ENCODE measurements around the gene UTF1.

DNA sequence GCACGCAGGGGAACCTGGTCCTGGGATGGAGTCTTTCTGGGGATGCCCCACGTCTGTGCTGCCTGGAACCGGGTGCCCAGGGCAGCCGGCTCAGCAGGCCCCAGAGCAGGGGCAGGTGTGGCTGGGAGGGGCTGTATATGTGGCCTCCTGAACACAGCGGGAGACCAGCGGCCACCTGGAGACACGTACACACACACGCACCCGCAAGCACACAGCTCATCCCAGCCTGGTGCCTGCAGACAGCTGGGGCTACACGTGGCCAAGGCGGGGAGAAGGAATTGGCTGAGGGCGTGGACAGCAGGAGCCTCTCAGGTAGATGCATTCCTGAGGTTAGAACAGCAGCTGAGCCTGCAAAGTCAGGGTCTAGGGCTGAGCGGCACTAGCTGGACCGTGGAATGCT, 32.7 kb downstream of the UTF1 start:
- TF ChIP-seq, protein P1, sequence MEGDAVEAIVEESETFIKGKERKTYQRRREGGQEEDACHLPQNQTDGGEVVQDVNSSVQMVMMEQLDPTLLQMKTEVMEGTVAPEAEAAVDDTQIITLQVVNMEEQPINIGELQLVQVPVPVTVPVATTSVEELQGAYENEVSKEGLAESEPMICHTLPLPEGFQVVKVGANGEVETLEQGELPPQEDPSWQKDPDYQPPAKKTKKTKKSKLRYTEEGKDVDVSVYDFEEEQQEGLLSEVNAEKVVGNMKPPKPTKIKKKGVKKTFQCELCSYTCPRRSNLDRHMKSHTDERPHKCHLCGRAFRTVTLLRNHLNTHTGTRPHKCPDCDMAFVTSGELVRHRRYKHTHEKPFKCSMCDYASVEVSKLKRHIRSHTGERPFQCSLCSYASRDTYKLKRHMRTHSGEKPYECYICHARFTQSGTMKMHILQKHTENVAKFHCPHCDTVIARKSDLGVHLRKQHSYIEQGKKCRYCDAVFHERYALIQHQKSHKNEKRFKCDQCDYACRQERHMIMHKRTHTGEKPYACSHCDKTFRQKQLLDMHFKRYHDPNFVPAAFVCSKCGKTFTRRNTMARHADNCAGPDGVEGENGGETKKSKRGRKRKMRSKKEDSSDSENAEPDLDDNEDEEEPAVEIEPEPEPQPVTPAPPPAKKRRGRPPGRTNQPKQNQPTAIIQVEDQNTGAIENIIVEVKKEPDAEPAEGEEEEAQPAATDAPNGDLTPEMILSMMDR (IDR thresholded peaks at IDR 0.05 in 2 of 3, conservative IDR thresholded peaks at IDR 0.05 in 1 of 3; ENCODE audit: insufficient read depth in 2 of 3, low read depth in 1 of 3, low read length in 3 of 3): no peak
- TF ChIP-seq POLR2AphosphoS5 (IDR thresholded peaks at IDR 0.05; ENCODE audit: control insufficient read depth, insufficient read depth, low read depth, low read length): no peak
- no peak for TF ChIP-seq ADNP (tag; IDR thresholded peaks at IDR 0.05)
- no peak for TF ChIP-seq GTF2E2 (tag; IDR thresholded peaks at IDR 0.05)
- TF ChIP-seq KLF16 (IDR thresholded peaks at IDR 0.05): no peak
- TF ChIP-seq POLR2AphosphoS2 (IDR thresholded peaks at IDR 0.05; ENCODE audit: low read length): no peak
- TF ChIP-seq ZBTB7A (IDR thresholded peaks at IDR 0.05; ENCODE audit: borderline replicate concordance, control insufficient read depth, low read depth, low read length): no peak
- TF ChIP-seq RAD21 (CRISPR knock-in tag; conservative IDR thresholded peaks at IDR 0.05 in 1 of 2, IDR thresholded peaks at IDR 0.05 in 1 of 2): no peak
- no peak for TF ChIP-seq SIX5 (IDR thresholded peaks at IDR 0.05; ENCODE audit: borderline replicate concordance in 1 of 2, insufficient read depth in 1 of 2, low read depth in 1 of 2, low read length in 2 of 2)
- no peak for TF ChIP-seq TAF1 (IDR thresholded peaks at IDR 0.05; ENCODE audit: control insufficient read depth, extremely low read depth, insufficient read depth, low read length, severe bottlenecking)

All from K562 (cell line).